ENCODE results near the gene CYTH1. TPM values are rescaled to one million over a fixed set of nuclear protein-coding genes. Genes with fewer than 3 reads are reported as not detected.

CYTH1 gene
- total and polyA plus RNA-seq, 10 of the 15 experiments (the other 5 are each of a cell fraction or from before 2014, with no cell fraction given): 6.6 to 188 (median 145) TPM

DNA sequence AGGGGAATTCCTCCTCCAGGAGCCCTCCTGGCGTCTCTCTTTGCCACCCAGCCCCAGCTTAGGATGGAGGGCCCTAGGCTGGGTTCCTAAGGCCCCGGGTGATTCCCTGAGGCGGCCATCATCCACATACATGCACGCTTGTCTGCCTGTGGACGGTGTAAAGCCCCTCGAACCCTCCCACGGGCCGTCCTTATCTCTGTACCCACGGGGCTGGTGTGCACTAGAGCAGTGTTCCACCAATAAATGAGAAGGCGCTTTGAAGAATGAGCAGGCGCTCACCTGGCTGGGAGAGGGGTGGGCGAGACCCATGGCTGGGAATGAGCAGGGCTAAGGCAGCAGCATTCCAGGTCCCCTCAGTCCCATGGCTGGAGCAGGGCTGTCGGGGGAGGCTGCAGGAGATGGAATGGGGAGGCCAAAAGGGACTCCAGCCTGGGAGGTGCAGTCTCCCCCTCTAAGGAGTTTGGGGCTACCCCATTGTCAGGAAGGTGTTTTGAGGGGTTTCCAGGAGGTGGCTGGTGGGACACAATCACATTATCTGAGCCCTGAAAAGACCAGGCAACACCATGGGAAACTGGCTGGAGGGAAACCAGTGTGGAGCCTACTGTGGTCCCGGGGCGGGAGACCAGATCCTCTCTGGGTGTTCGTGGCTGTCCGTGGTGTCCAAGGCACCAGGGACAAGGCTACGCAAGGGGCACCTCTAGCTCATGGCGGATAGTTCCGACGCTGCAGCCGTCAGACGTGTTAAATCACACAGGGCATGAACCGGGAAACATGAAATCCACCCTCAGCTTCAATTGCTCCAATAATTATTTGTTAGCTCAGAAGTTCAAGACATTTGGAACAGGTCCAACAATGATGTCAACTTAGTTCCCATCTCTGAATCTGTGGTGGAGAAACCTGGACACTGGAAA, 117.3 kb downstream of the CYTH1 start (continued):
- TF ChIP-seq, protein P1, sequence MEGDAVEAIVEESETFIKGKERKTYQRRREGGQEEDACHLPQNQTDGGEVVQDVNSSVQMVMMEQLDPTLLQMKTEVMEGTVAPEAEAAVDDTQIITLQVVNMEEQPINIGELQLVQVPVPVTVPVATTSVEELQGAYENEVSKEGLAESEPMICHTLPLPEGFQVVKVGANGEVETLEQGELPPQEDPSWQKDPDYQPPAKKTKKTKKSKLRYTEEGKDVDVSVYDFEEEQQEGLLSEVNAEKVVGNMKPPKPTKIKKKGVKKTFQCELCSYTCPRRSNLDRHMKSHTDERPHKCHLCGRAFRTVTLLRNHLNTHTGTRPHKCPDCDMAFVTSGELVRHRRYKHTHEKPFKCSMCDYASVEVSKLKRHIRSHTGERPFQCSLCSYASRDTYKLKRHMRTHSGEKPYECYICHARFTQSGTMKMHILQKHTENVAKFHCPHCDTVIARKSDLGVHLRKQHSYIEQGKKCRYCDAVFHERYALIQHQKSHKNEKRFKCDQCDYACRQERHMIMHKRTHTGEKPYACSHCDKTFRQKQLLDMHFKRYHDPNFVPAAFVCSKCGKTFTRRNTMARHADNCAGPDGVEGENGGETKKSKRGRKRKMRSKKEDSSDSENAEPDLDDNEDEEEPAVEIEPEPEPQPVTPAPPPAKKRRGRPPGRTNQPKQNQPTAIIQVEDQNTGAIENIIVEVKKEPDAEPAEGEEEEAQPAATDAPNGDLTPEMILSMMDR (IDR thresholded peaks at IDR 0.05 in 2 of 3, conservative IDR thresholded peaks at IDR 0.05 in 1 of 3; ENCODE audit: control insufficient read depth in 2 of 3, extremely low read depth in 1 of 3, insufficient read depth in 1 of 3, low read depth in 3 of 3, low read length in 3 of 3): no peak
- TF ChIP-seq, protein P2, sequence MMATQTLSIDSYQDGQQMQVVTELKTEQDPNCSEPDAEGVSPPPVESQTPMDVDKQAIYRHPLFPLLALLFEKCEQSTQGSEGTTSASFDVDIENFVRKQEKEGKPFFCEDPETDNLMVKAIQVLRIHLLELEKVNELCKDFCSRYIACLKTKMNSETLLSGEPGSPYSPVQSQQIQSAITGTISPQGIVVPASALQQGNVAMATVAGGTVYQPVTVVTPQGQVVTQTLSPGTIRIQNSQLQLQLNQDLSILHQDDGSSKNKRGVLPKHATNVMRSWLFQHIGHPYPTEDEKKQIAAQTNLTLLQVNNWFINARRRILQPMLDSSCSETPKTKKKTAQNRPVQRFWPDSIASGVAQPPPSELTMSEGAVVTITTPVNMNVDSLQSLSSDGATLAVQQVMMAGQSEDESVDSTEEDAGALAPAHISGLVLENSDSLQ (IDR thresholded peaks at IDR 0.05): no peak
- TF ChIP-seq JUNB (IDR thresholded peaks at IDR 0.05): no peak
- no peak for TF ChIP-seq SMAD1 (IDR thresholded peaks at IDR 0.05; ENCODE audit: low read depth, partially characterized antibody)
- TF ChIP-seq, protein P3, sequence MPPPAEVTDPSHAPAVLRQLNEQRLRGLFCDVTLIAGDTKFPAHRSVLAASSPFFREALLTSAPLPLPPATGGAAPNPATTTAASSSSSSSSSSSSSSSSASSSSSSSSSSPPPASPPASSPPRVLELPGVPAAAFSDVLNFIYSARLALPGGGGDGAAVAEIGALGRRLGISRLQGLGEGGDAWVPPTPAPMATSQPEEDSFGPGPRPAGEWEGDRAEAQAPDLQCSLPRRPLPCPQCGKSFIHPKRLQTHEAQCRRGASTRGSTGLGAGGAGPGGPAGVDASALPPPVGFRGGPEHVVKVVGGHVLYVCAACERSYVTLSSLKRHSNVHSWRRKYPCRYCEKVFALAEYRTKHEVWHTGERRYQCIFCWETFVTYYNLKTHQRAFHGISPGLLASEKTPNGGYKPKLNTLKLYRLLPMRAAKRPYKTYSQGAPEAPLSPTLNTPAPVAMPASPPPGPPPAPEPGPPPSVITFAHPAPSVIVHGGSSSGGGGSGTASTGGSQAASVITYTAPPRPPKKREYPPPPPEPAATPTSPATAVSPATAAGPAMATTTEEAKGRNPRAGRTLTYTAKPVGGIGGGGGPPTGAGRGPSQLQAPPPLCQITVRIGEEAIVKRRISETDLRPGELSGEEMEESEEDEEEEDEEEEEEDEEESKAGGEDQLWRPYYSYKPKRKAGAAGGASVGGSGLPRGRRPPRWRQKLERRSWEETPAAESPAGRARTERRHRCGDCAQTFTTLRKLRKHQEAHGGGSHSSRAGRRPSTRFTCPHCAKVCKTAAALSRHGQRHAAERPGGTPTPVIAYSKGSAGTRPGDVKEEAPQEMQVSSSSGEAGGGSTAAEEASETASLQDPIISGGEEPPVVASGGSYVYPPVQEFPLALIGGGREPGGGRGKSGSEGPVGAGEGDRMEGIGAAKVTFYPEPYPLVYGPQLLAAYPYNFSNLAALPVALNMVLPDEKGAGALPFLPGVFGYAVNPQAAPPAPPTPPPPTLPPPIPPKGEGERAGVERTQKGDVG (CRISPR knock-in tag; IDR thresholded peaks at IDR 0.05): no peak

Data from GM12878 (cell line).